ENCODE measurements around the gene SGK1. TPM values are rescaled to one million over a fixed set of nuclear protein-coding genes. Genes with fewer than 3 reads are reported as not detected.

The SGK1 gene
- total and polyA plus RNA-seq, 3 donors from 2014 or later = 91.3 to 208 (median 154) TPM

- TF ChIP-seq, protein P1, sequence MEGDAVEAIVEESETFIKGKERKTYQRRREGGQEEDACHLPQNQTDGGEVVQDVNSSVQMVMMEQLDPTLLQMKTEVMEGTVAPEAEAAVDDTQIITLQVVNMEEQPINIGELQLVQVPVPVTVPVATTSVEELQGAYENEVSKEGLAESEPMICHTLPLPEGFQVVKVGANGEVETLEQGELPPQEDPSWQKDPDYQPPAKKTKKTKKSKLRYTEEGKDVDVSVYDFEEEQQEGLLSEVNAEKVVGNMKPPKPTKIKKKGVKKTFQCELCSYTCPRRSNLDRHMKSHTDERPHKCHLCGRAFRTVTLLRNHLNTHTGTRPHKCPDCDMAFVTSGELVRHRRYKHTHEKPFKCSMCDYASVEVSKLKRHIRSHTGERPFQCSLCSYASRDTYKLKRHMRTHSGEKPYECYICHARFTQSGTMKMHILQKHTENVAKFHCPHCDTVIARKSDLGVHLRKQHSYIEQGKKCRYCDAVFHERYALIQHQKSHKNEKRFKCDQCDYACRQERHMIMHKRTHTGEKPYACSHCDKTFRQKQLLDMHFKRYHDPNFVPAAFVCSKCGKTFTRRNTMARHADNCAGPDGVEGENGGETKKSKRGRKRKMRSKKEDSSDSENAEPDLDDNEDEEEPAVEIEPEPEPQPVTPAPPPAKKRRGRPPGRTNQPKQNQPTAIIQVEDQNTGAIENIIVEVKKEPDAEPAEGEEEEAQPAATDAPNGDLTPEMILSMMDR (IDR thresholded peaks at IDR 0.05) = no peak
- DNase-seq = no peak
- Histone ChIP-seq H3K9me3 (no peaks in the 10 kb centered on the region), H3K36me3 (ENCODE audit: low read depth, missing control alignments) (no peaks in the 10 kb centered on the region), H3K27ac (peak overlapping the region; percentile 9 to 54), H3K27me3 (no peaks in the 10 kb centered on the region), H3K4me3 (no peak overlapping the region), H3K4me1 (peaks cover 40% of the 10 kb centered on the region)
- WGBS, 2 donors = 38 to 48% methylated on average over 3 of the region's 3 CpGs
- intact Hi-C loops (cut with DNase I; ENCODE audit: low total_unique reads) = no loop called here
These were observed 66.6 kb downstream of the SGK1 start for GRCh38 chr6:134251320-134251719.

- Histone ChIP-seq H3K27ac (peak overlapping the region in 1 of 2 donors; percentile 74), H3K36me3 (ENCODE audit: low read depth, missing control alignments) (no peaks in the 10 kb centered on the region), H3K27me3 (no peaks in the 10 kb centered on the region), H3K9me3 (no peaks in the 10 kb centered on the region), H3K4me1 (peaks cover 40% of the 10 kb centered on the region), H3K4me3 (no peak overlapping the region)
- intact Hi-C loops (cut with DNase I; ENCODE audit: low total_unique reads) = no loop called here
- 82 to 84% methylated on average over 2 of the region's 2 CpGs for WGBS, 2 donors
- DNase-seq = no peak
- TF ChIP-seq, protein P1 (IDR thresholded peaks at IDR 0.05) = no peak
- no peak for TF ChIP-seq POLR2A (IDR thresholded peaks at IDR 0.05)
These were observed 67.1 kb downstream of the SGK1 start for GRCh38 chr6:134250776-134251175.

GRCh38 chr6:134249759-134250602 lies 67.9 kb downstream of the SGK1 start:
- intact Hi-C loops (cut with DNase I; ENCODE audit: low total_unique reads) = no loop called here
- H3K4me1 ChIP-seq = peaks cover 40% of the 10 kb centered on the region
- no peak overlapping the region for H3K4me3 ChIP-seq
- TF ChIP-seq, protein P1 (IDR thresholded peaks at IDR 0.05) = no peak
- no peak for TF ChIP-seq POLR2A (IDR thresholded peaks at IDR 0.05)
- H3K27ac ChIP-seq = peak overlapping the region; percentile 48 to 74
- H3K9me3 ChIP-seq = no peaks in the 10 kb centered on the region
- no peaks in the 10 kb centered on the region for H3K27me3 ChIP-seq
- no peak for DNase-seq
- no peaks in the 10 kb centered on the region for H3K36me3 ChIP-seq (ENCODE audit: low read depth, missing control alignments)
- 31 to 32% methylated on average over 7 of the region's 7 CpGs for WGBS, 2 donors

DNA sequence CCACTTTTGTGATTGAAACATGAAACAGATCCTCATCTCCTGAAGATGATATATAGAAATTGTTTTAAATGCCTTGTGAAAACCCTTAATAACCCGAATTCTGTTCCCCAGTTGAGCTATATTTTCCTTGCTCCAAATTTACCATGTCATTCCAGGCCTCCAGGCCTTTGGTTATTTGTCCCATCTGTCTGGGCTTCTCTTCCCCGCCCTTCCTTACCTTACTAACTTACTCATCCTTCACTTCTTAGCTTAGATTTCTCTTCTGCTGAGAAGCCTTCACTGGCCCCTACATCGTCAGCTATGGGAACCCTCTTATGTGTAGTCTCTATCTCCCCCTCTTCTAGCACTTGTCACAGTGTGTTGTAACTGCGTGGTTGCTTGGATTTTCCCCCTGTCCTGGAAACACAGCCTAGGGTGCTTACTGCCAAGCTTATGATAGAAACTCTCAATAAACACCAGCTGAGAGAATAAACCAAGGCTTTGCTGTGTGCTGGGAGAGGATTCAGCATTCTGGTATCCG lies 68.6 kb downstream of the SGK1 start:
- WGBS, 2 donors = 65 to 79% methylated on average over 5 of the region's 5 CpGs
- no peak for DNase-seq
- Histone ChIP-seq H3K4me3 (no peak overlapping the region), H3K27me3 (no peaks in the 10 kb centered on the region), H3K36me3 (ENCODE audit: low read depth, missing control alignments) (no peaks in the 10 kb centered on the region), H3K9me3 (no peaks in the 10 kb centered on the region), H3K27ac (peak overlapping the region; percentile 48 to 74), H3K4me1 (peaks cover 40% of the 10 kb centered on the region)
- TF ChIP-seq, protein P1 (IDR thresholded peaks at IDR 0.05) = no peak
- no peak for TF ChIP-seq POLR2A (IDR thresholded peaks at IDR 0.05)
- intact Hi-C loops (cut with DNase I; ENCODE audit: low total_unique reads) = no loop called here

All from testis (tissue), 3 donors.